ENCODE measurements around the gene BSN.

Gene BSN

DNA sequence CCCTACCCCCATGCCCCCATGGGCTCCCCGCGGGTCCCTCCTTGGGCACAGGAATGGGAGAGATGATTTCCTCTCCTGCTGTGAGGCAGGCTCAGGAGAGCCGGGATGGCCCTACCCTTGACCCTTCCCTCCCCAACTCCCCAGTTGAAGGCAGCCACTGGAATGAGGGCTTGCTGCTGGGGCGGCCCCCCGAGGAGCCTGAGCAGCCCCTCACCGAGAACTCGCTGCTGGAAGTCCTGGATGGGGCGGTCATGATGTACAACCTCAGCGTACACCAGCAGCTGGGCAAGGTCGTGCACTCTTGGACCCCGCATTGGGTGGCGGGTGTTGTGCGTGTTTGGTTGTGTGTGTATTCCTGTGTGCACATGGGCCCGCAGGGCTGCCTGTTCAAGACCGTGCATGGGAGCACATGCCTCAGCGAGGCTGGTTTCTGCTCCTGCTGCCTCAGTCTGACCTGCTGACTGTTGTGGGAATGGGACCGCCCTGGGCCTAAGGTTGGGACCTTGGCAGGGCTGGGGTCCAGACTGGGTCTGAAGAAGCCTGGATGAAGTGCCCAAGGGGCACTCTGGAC lies 151.2 kb downstream of the BSN start:
- ATAC-seq (ENCODE audit: low read depth), result no peak
- Histone ChIP-seq H3K9me3 (ENCODE audit: severe bottlenecking) (no peaks in the 10 kb centered on the region), H3K27me3 (ENCODE audit: insufficient read depth, poor library complexity, severe bottlenecking) (no peaks in the 10 kb centered on the region), H3K4me3 (ENCODE audit: severe bottlenecking) (no peak overlapping the region), H3K27ac (ENCODE audit: poor library complexity, severe bottlenecking) (no peak overlapping the region), H3K4me1 (ENCODE audit: insufficient read depth, poor library complexity, severe bottlenecking) (no peaks in the 10 kb centered on the region), H3K36me3 (ENCODE audit: low read depth) (peaks cover 12% of the 10 kb centered on the region)
- TF ChIP-seq, protein P1, sequence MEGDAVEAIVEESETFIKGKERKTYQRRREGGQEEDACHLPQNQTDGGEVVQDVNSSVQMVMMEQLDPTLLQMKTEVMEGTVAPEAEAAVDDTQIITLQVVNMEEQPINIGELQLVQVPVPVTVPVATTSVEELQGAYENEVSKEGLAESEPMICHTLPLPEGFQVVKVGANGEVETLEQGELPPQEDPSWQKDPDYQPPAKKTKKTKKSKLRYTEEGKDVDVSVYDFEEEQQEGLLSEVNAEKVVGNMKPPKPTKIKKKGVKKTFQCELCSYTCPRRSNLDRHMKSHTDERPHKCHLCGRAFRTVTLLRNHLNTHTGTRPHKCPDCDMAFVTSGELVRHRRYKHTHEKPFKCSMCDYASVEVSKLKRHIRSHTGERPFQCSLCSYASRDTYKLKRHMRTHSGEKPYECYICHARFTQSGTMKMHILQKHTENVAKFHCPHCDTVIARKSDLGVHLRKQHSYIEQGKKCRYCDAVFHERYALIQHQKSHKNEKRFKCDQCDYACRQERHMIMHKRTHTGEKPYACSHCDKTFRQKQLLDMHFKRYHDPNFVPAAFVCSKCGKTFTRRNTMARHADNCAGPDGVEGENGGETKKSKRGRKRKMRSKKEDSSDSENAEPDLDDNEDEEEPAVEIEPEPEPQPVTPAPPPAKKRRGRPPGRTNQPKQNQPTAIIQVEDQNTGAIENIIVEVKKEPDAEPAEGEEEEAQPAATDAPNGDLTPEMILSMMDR (IDR thresholded peaks at IDR 0.05; ENCODE audit: poor library complexity, severe bottlenecking), result no peak
- DNase-seq (ENCODE audit: low spot score), result no peak

DNA sequence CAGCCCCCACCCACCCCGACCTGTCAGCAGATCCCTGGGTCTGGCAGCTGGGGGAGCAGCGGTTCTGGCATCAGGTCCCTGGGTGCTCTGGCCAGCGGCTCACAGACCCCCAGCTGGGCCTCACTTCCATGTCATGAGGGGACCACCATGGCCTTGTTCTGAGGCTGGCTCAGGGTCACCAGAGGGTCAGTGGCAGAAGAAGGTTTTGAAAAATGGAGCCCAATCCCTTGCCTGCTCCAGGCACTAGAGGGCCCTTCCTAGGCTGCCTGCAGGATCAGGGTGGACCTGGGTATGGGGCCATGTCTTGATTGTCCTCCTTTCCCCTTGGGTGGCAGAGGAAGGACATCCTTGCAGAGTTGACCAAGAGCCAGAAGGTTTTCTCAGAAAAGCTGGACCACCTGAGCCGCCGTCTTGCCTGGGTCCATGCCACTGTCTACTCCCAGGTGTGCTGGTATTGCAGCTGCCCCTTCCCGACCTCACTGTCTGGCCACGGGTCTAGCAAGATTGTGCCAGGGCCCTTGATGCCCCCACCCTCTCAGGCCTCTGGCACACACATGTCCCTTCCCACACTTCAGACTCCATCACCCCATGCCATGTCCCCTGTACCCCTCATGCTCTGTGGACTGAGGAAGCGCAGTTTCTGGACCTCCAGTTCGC lies 152.3 kb downstream of the BSN start:
- Histone ChIP-seq H3K4me3 (ENCODE audit: severe bottlenecking) (no peak overlapping the region), H3K27ac (ENCODE audit: poor library complexity, severe bottlenecking) (no peak overlapping the region), H3K36me3 (ENCODE audit: low read depth) (peaks cover 12% of the 10 kb centered on the region), H3K9me3 (ENCODE audit: severe bottlenecking) (no peaks in the 10 kb centered on the region), H3K4me1 (ENCODE audit: insufficient read depth, poor library complexity, severe bottlenecking) (no peaks in the 10 kb centered on the region), H3K27me3 (ENCODE audit: insufficient read depth, poor library complexity, severe bottlenecking) (no peaks in the 10 kb centered on the region)
- TF ChIP-seq, protein P1 (IDR thresholded peaks at IDR 0.05; ENCODE audit: poor library complexity, severe bottlenecking), result no peak
- DNase-seq (ENCODE audit: low spot score), result no peak
- no peak for ATAC-seq (ENCODE audit: low read depth)

DNA sequence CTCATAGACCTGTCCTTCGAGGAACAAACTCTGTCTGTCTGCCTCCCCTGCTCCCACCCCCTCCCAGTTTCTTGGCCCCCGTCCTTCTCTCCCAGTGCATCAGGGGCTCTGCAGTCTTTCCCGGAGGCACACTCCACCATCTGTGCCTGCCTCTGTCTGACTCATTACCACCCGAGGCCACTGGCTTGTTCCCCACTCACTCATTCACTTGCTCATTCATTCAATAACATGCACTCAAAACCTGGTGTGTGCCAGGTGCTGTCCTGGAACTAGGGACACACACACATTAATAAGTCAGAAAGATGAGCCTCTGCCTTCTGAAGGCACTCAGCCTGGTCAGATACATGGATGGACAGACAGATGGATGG lies 152.8 kb downstream of the BSN start:
- H3K36me3 ChIP-seq (ENCODE audit: low read depth), result peaks cover 12% of the 10 kb centered on the region
- H3K27ac ChIP-seq (ENCODE audit: poor library complexity, severe bottlenecking), result no peak overlapping the region
- no peak overlapping the region for H3K4me3 ChIP-seq (ENCODE audit: severe bottlenecking)

DNA sequence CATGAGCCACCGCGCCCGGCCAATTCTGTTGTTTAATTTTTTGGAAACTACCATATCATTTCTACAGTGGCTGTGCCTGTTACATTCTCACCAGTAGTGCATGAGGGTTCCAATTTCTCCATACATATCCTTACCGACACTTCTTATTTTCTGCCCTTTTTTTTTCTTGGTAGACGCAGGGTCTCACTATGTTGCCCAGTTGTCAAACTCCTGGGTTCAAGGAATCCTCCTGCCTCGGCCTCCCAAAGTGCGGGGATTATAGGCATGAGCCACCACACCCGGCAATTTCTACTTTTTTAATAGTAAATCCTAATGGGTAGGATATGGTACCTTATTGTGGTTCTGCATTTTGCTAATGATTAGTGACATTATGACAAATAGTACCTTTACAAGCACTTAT lies 155.6 kb downstream of the BSN start:
- Histone ChIP-seq H3K27me3 (ENCODE audit: insufficient read depth, poor library complexity, severe bottlenecking) (no peaks in the 10 kb centered on the region), H3K4me1 (ENCODE audit: insufficient read depth, poor library complexity, severe bottlenecking) (no peaks in the 10 kb centered on the region), H3K36me3 (ENCODE audit: low read depth) (no peaks in the 10 kb centered on the region), H3K27ac (ENCODE audit: poor library complexity, severe bottlenecking) (no peak overlapping the region), H3K9me3 (ENCODE audit: severe bottlenecking) (no peaks in the 10 kb centered on the region), H3K4me3 (ENCODE audit: severe bottlenecking) (no peak overlapping the region)
- TF ChIP-seq, protein P1 (IDR thresholded peaks at IDR 0.05; ENCODE audit: poor library complexity, severe bottlenecking), result no peak
- DNase-seq (ENCODE audit: low spot score) (no peak), ATAC-seq (ENCODE audit: low read depth) (no peak)

More for the DNA sequence above, 152.8 kb downstream of the BSN start:
- ATAC-seq (ENCODE audit: low read depth) (no peak), DNase-seq (ENCODE audit: low spot score) (no peak)
- Histone ChIP-seq H3K4me1 (ENCODE audit: insufficient read depth, poor library complexity, severe bottlenecking) (no peaks in the 10 kb centered on the region), H3K27me3 (ENCODE audit: insufficient read depth, poor library complexity, severe bottlenecking) (no peaks in the 10 kb centered on the region), H3K9me3 (ENCODE audit: severe bottlenecking) (no peaks in the 10 kb centered on the region)
- TF ChIP-seq, protein P1 (IDR thresholded peaks at IDR 0.05; ENCODE audit: poor library complexity, severe bottlenecking), result no peak

DNA sequence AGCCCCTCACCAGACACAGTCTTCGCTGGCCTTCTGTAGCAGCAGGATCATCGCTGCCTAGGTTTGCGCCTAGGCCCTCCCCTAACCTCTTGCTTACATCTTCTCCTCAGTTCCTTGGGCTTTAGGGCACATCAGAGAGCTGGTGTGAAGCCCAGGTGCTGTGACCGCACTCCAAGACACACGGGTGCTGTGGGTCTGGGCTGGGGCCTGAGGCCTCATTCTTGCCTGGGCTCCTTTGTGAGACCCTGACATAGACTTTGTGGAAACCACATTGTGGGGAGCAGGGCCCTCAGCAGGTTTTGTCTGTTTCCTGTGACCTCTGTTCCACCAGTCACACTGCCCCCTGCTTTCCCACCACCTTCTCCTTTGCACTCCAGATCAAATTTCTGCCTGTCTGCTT lies 157.2 kb downstream of the BSN start:
- no peak for DNase-seq (ENCODE audit: low spot score)
- Histone ChIP-seq H3K4me1 (ENCODE audit: insufficient read depth, poor library complexity, severe bottlenecking) (no peaks in the 10 kb centered on the region), H3K9me3 (ENCODE audit: severe bottlenecking) (no peaks in the 10 kb centered on the region), H3K36me3 (ENCODE audit: low read depth) (no peaks in the 10 kb centered on the region; the same call in 1 of the 2 replicates), H3K4me3 (ENCODE audit: severe bottlenecking) (no peak overlapping the region), H3K27me3 (ENCODE audit: insufficient read depth, poor library complexity, severe bottlenecking) (no peaks in the 10 kb centered on the region), H3K27ac (ENCODE audit: poor library complexity, severe bottlenecking) (no peak overlapping the region)
- TF ChIP-seq, protein P1 (IDR thresholded peaks at IDR 0.05; ENCODE audit: poor library complexity, severe bottlenecking), result no peak
- ATAC-seq (ENCODE audit: low read depth), result no peak
